GM19397 (cell line): ENCODE data around the gene CDH13.

Experiments
- ATAC-seq: cut with Tn5 transposase; IDR thresholded peaks from one replicate; pipeline ENCODE4 v1.9.1; 2021; ENCODE audit warnings: mild to moderate bottlenecking, moderate library complexity; ENCODE audit not compliant: unreplicated experiment

Gene CDH13

GRCh38 chr16:83138976-83139690, 512.4 kb downstream of the CDH13 start:
- ATAC-seq: no peak

- ATAC-seq: no peak
These were observed 517.0 kb downstream of the CDH13 start for GRCh38 chr16:83143788-83144187.

- no peak for ATAC-seq
These were observed 518.5 kb downstream of the CDH13 start for GRCh38 chr16:83145297-83145696.

- no peak for ATAC-seq
These were observed 520.5 kb downstream of the CDH13 start for GRCh38 chr16:83147244-83147643.

GRCh38 chr16:83158320-83158957, 531.7 kb downstream of the CDH13 start:
- no peak for ATAC-seq

GRCh38 chr16:83159049-83159448, 532.3 kb downstream of the CDH13 start:
- ATAC-seq: no peak

GRCh38 chr16:83160287-83161020, 533.7 kb downstream of the CDH13 start:
- ATAC-seq: no peak

- ATAC-seq: no peak
These were observed 536.0 kb downstream of the CDH13 start for GRCh38 chr16:83162791-83163190.

- no peak for ATAC-seq
These were observed 538.0 kb downstream of the CDH13 start for GRCh38 chr16:83164816-83165215.

GRCh38 chr16:83171396-83171795, 544.6 kb downstream of the CDH13 start:
- ATAC-seq: no peak

- ATAC-seq: no peak
These were observed 547.9 kb downstream of the CDH13 start for GRCh38 chr16:83174671-83175070.

GRCh38 chr16:83176802-83177201, 550.0 kb downstream of the CDH13 start:
- no peak for ATAC-seq

- no peak for ATAC-seq
These were observed 559.1 kb downstream of the CDH13 start for GRCh38 chr16:83185902-83186301.

GRCh38 chr16:83187405-83187804, 560.6 kb downstream of the CDH13 start:
- no peak for ATAC-seq

- ATAC-seq: no peak
These were observed 570.0 kb downstream of the CDH13 start for GRCh38 chr16:83196796-83197195.

GRCh38 chr16:83197450-83197849, 570.7 kb downstream of the CDH13 start:
- ATAC-seq: no peak

- no peak for ATAC-seq
These were observed 572.2 kb downstream of the CDH13 start for GRCh38 chr16:83198977-83199376.

- ATAC-seq: no peak
These were observed 573.4 kb downstream of the CDH13 start for GRCh38 chr16:83200005-83200779.

GRCh38 chr16:83201748-83202147, 575.0 kb downstream of the CDH13 start:
- ATAC-seq: no peak

GRCh38 chr16:83205896-83206295, 579.1 kb downstream of the CDH13 start:
- no peak for ATAC-seq

- ATAC-seq: no peak
These were observed 579.7 kb downstream of the CDH13 start for GRCh38 chr16:83206426-83206825.
